Psoas muscle (tissue), 8 donors: Measurements from ENCODE around the gene TAF3. TPM values are rescaled to one million over a fixed set of nuclear protein-coding genes. Genes with fewer than 3 reads are reported as not detected.

Experiments used
- ATAC-seq, 4 donors: fragments of 200-7000 bp; cut with Tn5 transposase; one replicate each; pipeline ENCODE4 v1.9.1; 2020; ENCODE audit warnings: moderate library complexity in 3 of 4, mild to moderate bottlenecking in 2 of 4
- DNase-seq, 2 donors: peaks; one replicate each; pipeline ENCODE4 v3.0.0-alpha.2; 2020
- H3K27ac ChIP-seq: fragments of 200-600 bp; one replicate; pipeline ENCODE4 v1.8.0; 2022
- H3K27me3 ChIP-seq, 3 donors: fragments of 200-600 bp in 1 of 3; one replicate each; pipeline versions ENCODE4 v1.6.1 to v1.8.0; 2013 to 2022; ENCODE audit warnings: low read length in 2 of 3, mild to moderate bottlenecking in 2 of 3, moderate library complexity in 1 of 3; ENCODE audit not compliant: insufficient read depth in 3 of 3
- H3K36me3 ChIP-seq, 2 donors: fragments of 200-600 bp in 1 of 2; one replicate each; pipeline versions ENCODE4 v1.6.1 to v1.8.0; 2013 to 2022; ENCODE audit warnings: low read depth in 1 of 2, mild to moderate bottlenecking in 1 of 2, moderate library complexity in 1 of 2; ENCODE audit not compliant: insufficient read depth in 1 of 2
- H3K4me1 ChIP-seq: fragments of 200-600 bp; one replicate; pipeline ENCODE4 v1.8.0; 2022
- H3K4me3 ChIP-seq: fragments of 200-600 bp; one replicate; pipeline ENCODE4 v1.8.0; 2022; ENCODE audit warnings: mild to moderate bottlenecking
- H3K9me3 ChIP-seq: fragments of 200-600 bp; one replicate; pipeline ENCODE4 v1.8.0; 2022
- WGBS, 3 donors: extraction: QIAGEN DNeasy Blood & Tissue Kit; methylation state at CpG; one replicate each; pipeline versions ENCODE4 v1.1.6 to v1.1.7; 2013; 5-methylcytosine and 5-hydroxymethylcytosine counted together
- intact Hi-C, 2 donors: fragments of 100-400 bp; cut with DNase I; formaldehyde crosslinking; loops; one replicate each; pipeline versions ENCODE4 v1.11.0 to v1.14.2; 2022
- polyA plus RNA-seq, 3 donors: library from polyadenylated mRNA; stranded (reverse); fragments of 200-250 nt; gene quantifications; one replicate each; pipeline ENCODE4 v1.2.3, GENCODE V29; 2013
- total RNA-seq, 4 donors: library from RNA; stranded (reverse); fragmentation: NEBNext Ultra II Directional in 2 of 4; extraction: Animal tissue kit (Norgen Biotek cat#: 25700) in 2 of 4; gene quantifications; one replicate each; pipeline versions ENCODE4 v1.2.1 to v1.2.4, GENCODE V29; 2021 to 2023
- TF ChIP-seq, protein P1 (sequence below): fragments of 200-600 bp; IDR thresholded peaks from one replicate; pipeline ENCODE4 v1.8.0; 2022; ENCODE audit warnings: antibody characterized with exemption
- donor health status: healthy with polysubstance abuse.
- donor health status: DM: no; HTN: no; CAD: no; lungs with moderate emphysema.
- donor health status: Bipolar disorder and iron deficiency.
- donor health status: healthy.
- donor health status: DM: yes; HTN: yes; CAD: no.
- donor health status: DM: no; HTN: no; CAD: no.
- donor health status: DM: no; HTN: no; CAD: no.
- donor health status: DM: yes; HTN: yes; CAD: no.

The TAF3 gene
- total and polyA plus RNA-seq, 7 donors = 4.6 to 21.5 (median 13.0) TPM

- TF ChIP-seq, protein P1, sequence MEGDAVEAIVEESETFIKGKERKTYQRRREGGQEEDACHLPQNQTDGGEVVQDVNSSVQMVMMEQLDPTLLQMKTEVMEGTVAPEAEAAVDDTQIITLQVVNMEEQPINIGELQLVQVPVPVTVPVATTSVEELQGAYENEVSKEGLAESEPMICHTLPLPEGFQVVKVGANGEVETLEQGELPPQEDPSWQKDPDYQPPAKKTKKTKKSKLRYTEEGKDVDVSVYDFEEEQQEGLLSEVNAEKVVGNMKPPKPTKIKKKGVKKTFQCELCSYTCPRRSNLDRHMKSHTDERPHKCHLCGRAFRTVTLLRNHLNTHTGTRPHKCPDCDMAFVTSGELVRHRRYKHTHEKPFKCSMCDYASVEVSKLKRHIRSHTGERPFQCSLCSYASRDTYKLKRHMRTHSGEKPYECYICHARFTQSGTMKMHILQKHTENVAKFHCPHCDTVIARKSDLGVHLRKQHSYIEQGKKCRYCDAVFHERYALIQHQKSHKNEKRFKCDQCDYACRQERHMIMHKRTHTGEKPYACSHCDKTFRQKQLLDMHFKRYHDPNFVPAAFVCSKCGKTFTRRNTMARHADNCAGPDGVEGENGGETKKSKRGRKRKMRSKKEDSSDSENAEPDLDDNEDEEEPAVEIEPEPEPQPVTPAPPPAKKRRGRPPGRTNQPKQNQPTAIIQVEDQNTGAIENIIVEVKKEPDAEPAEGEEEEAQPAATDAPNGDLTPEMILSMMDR = no peak
- 13 to 28% (median 25%) methylated on average over 3 of the region's 3 CpGs for WGBS, 3 donors
- no peak for DNase-seq
- Histone ChIP-seq H3K9me3 (no peaks in the 10 kb centered on the region), H3K36me3 (peaks cover 0 to 10% of the 10 kb centered on the region in 2 donors), H3K4me1 (peaks cover 58% of the 10 kb centered on the region), H3K27me3 (no peaks in the 10 kb centered on the region), H3K4me3 (peak overlapping the region; percentile 97), H3K27ac (peak overlapping the region; percentile 92)
- intact Hi-C loops = no loop called here
- no peak for ATAC-seq
Measured at GRCh38 chr10:7789390-7789789, 28.9 kb upstream of the TAF3 start.

GRCh38 chr10:7792541-7792940 is 25.8 kb upstream of the TAF3 start:
- no peak for ATAC-seq
- peaks cover 4 to 19% of the 10 kb centered on the region in 2 donors for H3K36me3 ChIP-seq
- H3K27me3 ChIP-seq = no peaks in the 10 kb centered on the region
- intact Hi-C loops = loop anchor here in 1 of 2 donors (5.0 kb wide), 1 partner anchor 1380 kb away; no protein-coding TSS in a partner anchor
- H3K9me3 ChIP-seq = no peaks in the 10 kb centered on the region
- TF ChIP-seq, protein P1 = no peak
- peaks cover 73% of the 10 kb centered on the region for H3K4me1 ChIP-seq
- H3K27ac ChIP-seq = peak overlapping the region; percentile 7
- no peak overlapping the region for H3K4me3 ChIP-seq
- 43 to 67% (median 45%) methylated on average over 1 of the region's 1 CpG for WGBS, 3 donors
- DNase-seq = no peak

DNA sequence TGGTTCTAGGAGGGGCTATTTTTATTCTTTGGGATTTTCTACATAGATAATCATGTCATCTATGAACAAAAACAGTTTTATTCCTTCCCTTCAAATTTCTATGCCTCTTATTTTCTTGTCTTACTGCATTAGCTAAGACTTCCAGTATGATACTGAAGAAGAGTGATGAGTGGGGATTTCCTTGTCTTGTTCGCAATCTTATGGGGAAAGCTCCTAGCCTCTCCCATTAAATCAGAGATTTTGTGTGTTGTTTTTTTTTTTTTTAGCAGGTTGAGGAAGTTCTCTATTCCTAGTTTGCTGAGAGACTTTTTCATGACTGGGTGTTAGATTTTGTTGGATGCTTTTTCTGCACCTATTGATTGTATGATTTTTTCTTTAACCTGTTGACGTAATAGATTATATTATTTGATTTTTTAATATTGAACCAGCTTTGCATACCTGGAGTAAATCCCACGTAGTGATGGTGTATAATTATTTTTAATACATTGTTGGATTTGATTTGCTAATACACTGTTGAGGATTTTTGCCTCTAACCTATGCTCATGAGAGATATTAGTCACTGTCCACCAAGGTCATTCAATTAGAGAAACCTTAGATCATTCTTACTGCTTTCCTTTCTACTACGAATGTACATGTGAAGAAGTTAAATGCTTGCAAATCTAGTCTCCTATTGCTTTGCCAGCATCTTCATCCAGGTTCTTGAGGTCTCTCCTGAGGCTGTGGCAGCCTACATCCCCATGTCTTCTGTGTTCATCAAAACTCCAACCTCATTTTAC is 23.9 kb upstream of the TAF3 start:
- ATAC-seq (no peak), DNase-seq (no peak)
- Histone ChIP-seq H3K9me3 (no peaks in the 10 kb centered on the region), H3K4me3 (peak overlapping the region; percentile 17), H3K27me3 (no peaks in the 10 kb centered on the region), H3K27ac (peak overlapping the region; percentile 83), H3K4me1 (peaks cover 83% of the 10 kb centered on the region), H3K36me3 (peaks cover 4 to 37% of the 10 kb centered on the region in 2 donors)
- WGBS, 3 donors = 69 to 78% (median 73%) methylated on average over 4 of the region's 4 CpGs
- intact Hi-C loops = loop anchor here in 1 of 2 donors (5.0 kb wide), 1 partner anchor 1382 kb away; no protein-coding TSS in a partner anchor
- TF ChIP-seq, protein P1 = no peak

GRCh38 chr10:7795605-7796004 is 22.7 kb upstream of the TAF3 start:
- H3K27ac ChIP-seq = peak overlapping the region; percentile 83
- H3K4me3 ChIP-seq = no peak overlapping the region
- ATAC-seq (peak in 1 of 4 donors; percentile 29), DNase-seq (no peak)
- WGBS, 3 donors = 66 to 67% (median 67%) methylated on average over 4 of the region's 4 CpGs
- TF ChIP-seq, protein P1 = no peak
- H3K36me3 ChIP-seq = peaks cover 4 to 49% of the 10 kb centered on the region in 2 donors
- intact Hi-C loops = no loop called here
- peaks cover 71% of the 10 kb centered on the region for H3K4me1 ChIP-seq
- H3K27me3 ChIP-seq = no peaks in the 10 kb centered on the region
- H3K9me3 ChIP-seq = no peaks in the 10 kb centered on the region
